MM.1S (cell line): ENCODE data around the gene LIME1.

Experiments used
- CTCF ChIP-seq: fragments of 300-600 bp; sonication (generic); IDR thresholded peaks from 2 replicates; pipeline ENCODE4 v1.5.1; 2016; ENCODE audit warnings: antibody characterized with exemption, low read length, mixed read lengths
- EZH2 ChIP-seq: fragments of 300-600 bp; sonication (generic); optimal IDR thresholded peaks from 2 replicates; pipeline ENCODE3; 2017; ENCODE audit warnings: low read depth, mild to moderate bottlenecking, antibody characterized with exemption, low read length, mixed read lengths
- EZH2phosphoT487 ChIP-seq: fragments of 300-600 bp; sonication (generic); IDR thresholded peaks from 2 replicates; pipeline ENCODE4 v1.6.1; 2018; ENCODE audit warnings: antibody characterized with exemption, low read length

DNA sequence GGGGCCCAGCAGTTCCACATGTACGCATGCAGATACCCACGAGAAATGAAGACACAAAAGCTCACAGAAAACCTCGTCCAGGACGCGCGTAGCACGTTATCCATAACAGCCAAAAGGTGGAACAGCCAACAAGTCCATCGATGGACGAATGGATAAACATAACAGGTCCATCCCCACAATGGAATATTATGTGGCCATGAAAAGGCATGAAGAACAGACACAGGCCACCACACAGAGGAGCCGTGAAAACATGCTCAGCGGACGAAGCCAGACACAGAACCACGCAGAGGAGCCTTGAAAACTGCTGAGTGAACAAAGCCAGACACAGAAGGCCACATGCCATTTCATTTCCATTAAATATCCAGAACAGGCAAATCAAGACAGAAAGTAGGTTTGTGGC is 41.1 kb downstream of the LIME1 start:
- no peak for TF ChIP-seq CTCF
- TF ChIP-seq EZH2: no peak
- TF ChIP-seq EZH2phosphoT487: no peak
